Jurkat, Clone E6-1 (cell line): Measurements from ENCODE around the gene S100A11. TPM values are rescaled to one million over a fixed set of nuclear protein-coding genes. Genes with fewer than 3 reads are reported as not detected.
"Not testable (repeated sequence)": the region's sequence is repeated elsewhere in the genome, so short reads cannot be mapped to it uniquely, and the experiment has no call there.

ENCODE experiments used
- DNase-seq: peaks from one replicate; pipeline ENCODE4 v3.0.0-alpha.2; 2011; ENCODE audit warnings: low read depth, low spot score
- H3K4me3 ChIP-seq: 2 replicates; pipeline ENCODE4 v1.5.1; 2011; ENCODE audit warnings: mild to moderate bottlenecking, low read length, control low read depth, moderate library complexity
- polyA plus RNA-seq: library from polyadenylated mRNA; unstranded; fragments of >200 nt; gene quantifications from one replicate; pipeline ENCODE4 v1.2.1, GENCODE V29; 2012; ENCODE audit warnings: missing spikeins; ENCODE audit not compliant: insufficient read length, insufficient read depth

Gene S100A11
- polyA plus RNA-seq, result not detected

- no peak within 1 kb of the TSS for H3K4me3 ChIP-seq
- no peak for DNase-seq
These were observed at the start of gene S100A11 for GRCh38 chr1:152036267-152037216. TSS of gene S100A11 (minus strand) at chr1:152037004. CDS start at chr1:152036915, 89 bp downstream.

DNA sequence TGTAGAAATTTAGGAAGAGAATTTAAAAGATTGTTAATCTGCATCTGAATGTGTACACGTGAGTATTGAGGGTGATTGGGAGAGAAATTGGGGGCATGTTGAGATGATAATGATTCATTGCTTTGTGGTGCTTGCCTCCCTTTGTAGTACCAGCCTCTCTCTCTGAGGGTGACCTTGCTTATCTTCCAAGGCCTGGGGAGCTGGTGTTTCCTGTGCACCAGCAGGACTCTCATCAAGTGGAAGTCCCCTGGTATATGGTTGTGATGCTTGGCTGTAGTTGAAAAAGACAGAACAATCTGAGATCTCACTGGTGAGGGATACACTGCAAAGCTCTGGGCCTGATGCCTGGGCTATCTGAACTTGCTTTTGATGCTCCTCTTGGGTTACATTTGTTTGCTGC, 48.0 kb upstream of the S100A11 start:
- no peak for DNase-seq
- H3K4me3 ChIP-seq, result no peak overlapping the region

- H3K4me3 ChIP-seq, DNase-seq: not testable (repeated sequence)
These were observed 44.2 kb upstream of the S100A11 start for GRCh38 chr1:152081026-152081425.

- DNase-seq, H3K4me3 ChIP-seq: not testable (repeated sequence)
These were observed 43.7 kb upstream of the S100A11 start for GRCh38 chr1:152080494-152080893.

GRCh38 chr1:152078831-152079441, 42.1 kb upstream of the S100A11 start:
- H3K4me3 ChIP-seq, result no peak overlapping the region
- DNase-seq, result no peak

DNA sequence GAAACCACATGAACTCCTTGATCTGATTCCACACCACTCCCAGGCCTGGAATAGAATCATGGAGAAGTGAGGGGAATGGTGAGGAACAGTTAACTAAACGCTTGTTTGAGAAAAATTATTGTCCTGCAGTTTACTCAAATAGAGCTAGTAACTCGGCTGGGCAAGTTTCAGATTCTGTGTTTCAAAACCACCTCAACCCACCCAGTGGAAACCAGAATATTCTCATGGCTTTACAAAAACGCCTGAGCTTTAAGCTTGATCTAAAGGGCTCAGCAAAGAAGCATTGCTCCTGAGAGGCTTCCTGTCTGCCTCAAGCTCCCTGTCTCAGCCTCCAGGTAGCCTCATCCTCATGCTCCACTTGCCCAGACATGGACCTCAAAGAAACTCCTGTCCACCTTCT, 35.5 kb upstream of the S100A11 start:
- H3K4me3 ChIP-seq, result no peak overlapping the region
- no peak for DNase-seq

DNA sequence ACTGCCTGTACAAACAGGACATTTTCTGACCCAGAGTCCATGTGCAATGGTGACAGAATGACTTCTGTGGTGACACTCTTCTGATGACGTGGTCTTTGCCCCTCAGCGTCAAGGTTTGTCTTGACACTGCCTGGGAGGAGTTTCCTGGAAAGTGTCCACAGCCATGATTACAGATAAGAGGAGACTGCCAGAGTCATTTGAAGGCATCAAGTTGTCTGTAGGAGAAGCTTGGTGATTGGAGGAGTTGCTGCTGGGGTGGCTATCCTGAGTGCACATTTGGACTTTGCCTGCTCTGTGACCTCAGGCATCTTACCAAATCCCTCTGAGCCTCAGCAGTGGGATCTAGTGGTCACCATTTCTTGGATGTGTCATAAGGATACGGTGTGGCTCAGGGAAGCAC, 34.3 kb upstream of the S100A11 start:
- no peak for DNase-seq
- no peak overlapping the region for H3K4me3 ChIP-seq

- no peak for DNase-seq
- H3K4me3 ChIP-seq, result no peak overlapping the region
These were observed 31.1 kb upstream of the S100A11 start for GRCh38 chr1:152067929-152068328.

DNA sequence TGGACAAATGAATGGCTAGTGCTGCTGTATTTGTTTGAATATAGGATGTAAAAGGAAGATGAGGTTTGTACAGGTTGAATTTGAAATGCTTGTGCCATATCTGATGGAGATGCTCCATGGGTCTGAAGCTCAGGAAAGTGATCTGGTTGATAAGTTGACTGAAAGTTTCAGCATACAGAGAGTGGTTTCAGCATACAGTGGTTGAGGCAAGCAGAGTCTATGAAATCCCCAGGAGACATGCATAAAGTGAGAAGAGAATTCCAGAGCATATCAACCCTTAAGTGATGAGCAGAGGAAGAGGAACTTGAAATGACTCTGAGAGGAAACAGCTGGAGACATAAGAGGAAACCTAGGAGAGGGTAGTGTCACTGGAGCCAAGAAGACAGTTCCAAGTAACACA, 30.3 kb upstream of the S100A11 start:
- DNase-seq, result no peak
- H3K4me3 ChIP-seq, result no peak overlapping the region

DNA sequence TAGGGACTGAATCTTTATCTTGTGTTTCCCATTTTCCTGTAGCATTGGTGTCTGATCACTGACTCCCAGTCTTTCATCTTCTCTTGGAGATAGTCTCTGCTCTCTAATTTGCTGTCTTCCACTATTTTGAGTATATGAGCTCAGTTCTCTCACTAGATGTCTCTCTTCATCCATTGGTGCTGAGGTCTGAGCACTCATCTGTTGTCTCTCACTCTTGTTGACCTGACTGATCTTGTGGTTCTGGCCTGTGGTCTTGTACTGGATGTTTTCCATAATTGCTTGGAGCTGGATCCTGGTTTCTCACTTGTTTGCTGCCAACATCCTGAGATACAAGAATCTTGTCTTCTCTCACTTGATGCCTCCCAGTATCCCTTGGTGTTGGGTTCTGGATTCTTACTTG, 25.1 kb upstream of the S100A11 start:
- no peak for DNase-seq
- H3K4me3 ChIP-seq, result no peak overlapping the region

- DNase-seq, result no peak
- H3K4me3 ChIP-seq, result no peak overlapping the region
These were observed 16.6 kb upstream of the S100A11 start for GRCh38 chr1:152053375-152053774.

DNA sequence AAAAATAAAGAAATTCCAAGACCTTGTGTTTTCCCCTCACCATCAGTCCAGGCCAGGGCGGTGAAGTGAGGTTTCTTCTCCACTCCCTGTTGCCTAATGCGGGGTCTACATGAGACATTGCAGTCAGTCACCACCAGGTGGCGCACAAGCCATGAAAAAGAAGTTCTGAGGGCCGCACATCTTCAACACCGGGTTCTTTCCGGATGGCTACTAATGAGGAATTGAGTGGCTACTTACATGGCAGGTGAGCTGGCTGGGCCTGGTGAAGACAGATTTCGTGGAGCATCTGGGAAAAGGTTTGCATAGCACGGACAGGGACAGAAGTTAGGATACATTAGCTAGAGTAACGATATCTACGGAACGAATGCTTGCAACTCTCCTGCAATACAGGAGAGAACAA, 15.8 kb upstream of the S100A11 start:
- no peak overlapping the region for H3K4me3 ChIP-seq
- DNase-seq, result peak; percentile 54

- DNase-seq, result no peak
- no peak overlapping the region for H3K4me3 ChIP-seq
These were observed 14.3 kb upstream of the S100A11 start for GRCh38 chr1:152050886-152051675.

DNA sequence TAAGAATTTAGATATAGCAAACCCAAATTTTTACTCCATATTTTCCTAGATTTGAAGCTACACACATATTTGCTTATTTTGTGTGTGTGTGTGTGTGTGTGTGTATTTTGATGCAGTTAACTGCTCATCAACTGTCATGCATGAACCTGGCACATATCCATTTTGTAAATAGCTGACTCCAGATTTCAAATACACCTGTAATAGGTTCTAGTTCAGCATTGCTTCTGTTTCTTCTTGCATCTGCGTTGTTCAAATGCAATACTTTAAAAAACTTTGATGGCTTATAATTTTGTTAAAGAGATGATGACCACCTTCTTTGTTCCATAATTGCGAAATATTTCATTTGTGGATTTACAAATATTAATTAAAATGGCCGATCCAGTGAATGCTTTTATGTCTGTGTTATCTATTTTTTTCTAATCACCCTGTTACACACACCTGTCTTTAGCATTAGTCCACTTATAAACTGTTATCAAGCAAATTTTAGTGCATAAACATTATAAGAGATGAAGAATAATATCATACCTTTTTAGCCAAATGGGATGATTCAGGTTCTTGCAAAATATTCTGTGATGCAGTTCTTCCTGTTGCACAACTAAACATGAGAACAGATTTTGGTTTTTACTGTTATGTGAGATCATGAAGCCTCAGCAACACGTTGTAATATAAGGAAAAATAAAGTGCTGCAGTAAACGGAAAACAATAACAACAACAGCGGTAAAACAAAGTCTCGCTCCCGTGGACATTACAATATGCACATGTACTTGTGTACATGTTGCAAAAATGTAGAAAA, 12.7 kb upstream of the S100A11 start:
- no peak for DNase-seq
- no peak overlapping the region for H3K4me3 ChIP-seq

GRCh38 chr1:152048416-152049009, 11.7 kb upstream of the S100A11 start:
- peak; percentile 20 for DNase-seq
- peak overlapping the region; percentile 40; the same call in 1 of the 2 replicates for H3K4me3 ChIP-seq

GRCh38 chr1:152047730-152048415, 11.1 kb upstream of the S100A11 start:
- peak overlapping the region; percentile 40 for H3K4me3 ChIP-seq

DNA sequence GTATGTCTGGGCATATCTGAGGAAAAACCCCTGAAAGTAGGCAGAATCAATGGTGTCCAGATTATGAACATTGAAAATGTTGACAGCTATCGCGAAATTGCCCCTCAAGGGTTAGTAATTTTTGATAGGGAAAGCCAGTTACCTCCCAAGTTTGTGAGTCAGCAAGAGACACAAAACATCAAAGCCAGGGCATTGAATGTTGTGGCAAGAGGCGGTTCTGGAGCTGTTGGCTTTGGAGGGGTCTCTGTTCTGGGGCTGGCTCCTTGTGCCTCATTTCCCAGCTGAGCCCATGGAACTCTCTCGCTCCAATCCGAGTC, 10.6 kb upstream of the S100A11 start:
- DNase-seq, result no peak
- H3K4me3 ChIP-seq, result no peak overlapping the region

More at GRCh38 chr1:152047730-152048415, 11.1 kb upstream of the S100A11 start:
- DNase-seq, result peak; percentile 77

DNA sequence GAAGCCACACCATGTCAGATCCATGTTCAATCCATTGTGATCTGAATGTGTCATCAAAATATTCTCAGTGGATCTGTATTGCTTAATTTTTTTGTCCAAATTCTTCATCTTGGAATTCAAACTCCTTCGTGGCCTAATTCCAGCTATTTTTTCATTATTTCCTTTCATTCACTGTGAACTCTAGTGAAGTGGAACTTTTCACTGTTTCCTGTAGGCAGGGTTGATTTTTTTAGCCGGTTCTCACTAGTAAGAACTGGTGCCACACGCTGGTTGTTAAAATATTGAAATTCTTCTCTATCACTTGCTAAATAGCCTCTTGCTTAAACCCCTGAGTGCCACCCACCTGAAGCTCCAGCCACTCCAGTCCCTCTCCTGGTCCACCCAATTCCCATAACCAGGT, 7.6 kb upstream of the S100A11 start:
- DNase-seq, result no peak
- no peak overlapping the region for H3K4me3 ChIP-seq
